Caco-2 (cell line): Measurements from ENCODE around the gene EFCAB12. TPM values are rescaled to one million over a fixed set of nuclear protein-coding genes. Genes with fewer than 3 reads are reported as not detected.

Experiments
- BruUV-seq: library from RNA; stranded (reverse); fragments of 400-500 nt; replicated peaks from 2 replicates; lab custom pipeline; 2021; lab: Mats Ljungman, UMichigan
- CTCF ChIA-PET: fragments of 300-600 bp; sonication (Branson Sonifier 250); formaldehyde crosslinking; loops from one replicate; lab custom pipeline; 2022; ENCODE audit warnings: antibody characterized with exemption; lab: Charles Lee
- POLR2A ChIA-PET: fragments of 300-600 bp; sonication (Branson Sonifier 250); formaldehyde crosslinking; loops from one replicate; lab custom pipeline; 2022; ENCODE audit warnings: antibody characterized with exemption; lab: Charles Lee
- DNase-seq, 2 experiments: peaks; one replicate each; pipeline versions ENCODE4 v3.0.0 to v3.0.0-alpha.2; 2020 to 2022
- H3K27me3 ChIP-seq: replicated peaks from 2 replicates; pipeline ENCODE4 v1.6.0; 2011; ENCODE audit warnings: low read length; ENCODE audit not compliant: control insufficient read depth, insufficient read depth
- H3K36me3 ChIP-seq: 2 replicates; pipeline ENCODE4 v1.5.1; 2011; ENCODE audit warnings: low read length; ENCODE audit not compliant: control insufficient read depth, insufficient read depth
- H3K4me1 ChIP-seq: fragments of 250-450 bp; sonication (Bioruptor Pico); 2 replicates; pipeline ENCODE4 v1.5.1; 2020; ENCODE audit warnings: mild to moderate bottlenecking
- H3K4me3 ChIP-seq: 2 replicates; pipeline ENCODE4 v1.5.1; 2011; ENCODE audit warnings: low read depth, mild to moderate bottlenecking, control low read depth, low read length
- H3K9me3 ChIP-seq: fragments of 250-450 bp; sonication (Bioruptor Pico); 2 replicates; pipeline ENCODE4 v1.5.1; 2020; ENCODE audit warnings: mild to moderate bottlenecking, moderate library complexity
- H3K27ac Mint-ChIP-seq: one replicate; pipeline ENCODE4 v1.8.0; 2022; ENCODE audit warnings: mixed read lengths; ENCODE audit not compliant: unreplicated experiment
- H3K27me3 Mint-ChIP-seq: one replicate; pipeline ENCODE4 v1.8.0; 2022; ENCODE audit warnings: mixed read lengths; ENCODE audit not compliant: insufficient read depth, unreplicated experiment
- H3K36me3 Mint-ChIP-seq: one replicate; pipeline ENCODE4 v1.8.0; 2022; ENCODE audit warnings: mild to moderate bottlenecking, mixed read lengths; ENCODE audit not compliant: insufficient read depth, unreplicated experiment
- H3K4me1 Mint-ChIP-seq: one replicate; pipeline ENCODE4 v1.8.0; 2022; ENCODE audit warnings: low read depth, mixed read lengths; ENCODE audit not compliant: unreplicated experiment
- H3K4me3 Mint-ChIP-seq: one replicate; pipeline ENCODE4 v1.8.0; 2022; ENCODE audit warnings: mild to moderate bottlenecking, moderate library complexity, mixed read lengths; ENCODE audit not compliant: unreplicated experiment
- H3K9me3 Mint-ChIP-seq: one replicate; pipeline ENCODE4 v1.8.0; 2022; ENCODE audit warnings: mixed read lengths; ENCODE audit not compliant: unreplicated experiment
- intact Hi-C: fragments of 100-400 bp; cut with micrococcal nuclease; formaldehyde crosslinking; loops from one replicate; pipeline ENCODE4 v1.10.0; 2022; ENCODE audit not compliant: unreplicated experiment
- total RNA-seq: library from RNA; stranded (reverse); gene quantifications from 2 replicates; pipeline ENCODE4 v1.2.3, GENCODE V29; 2022
- TF ChIP-seq, protein P1 (sequence below), 2 experiments: fragments of 200-600 bp in 1 of 2; IDR thresholded peaks; 1 replicate in 1 of 2; 2 replicates in 1 of 2; pipeline versions ENCODE4 v1.5.1 to v1.8.0; 2011 to 2022; ENCODE audit warnings: antibody characterized with exemption in 1 of 2, control low read depth in 1 of 2, inconsistent platforms in 1 of 2, low read depth in 1 of 2, low read length in 1 of 2, mild to moderate bottlenecking in 1 of 2, moderate library complexity in 1 of 2; ENCODE audit not compliant: insufficient read depth in 1 of 2, severe bottlenecking in 1 of 2, unreplicated experiment in 1 of 2

Gene EFCAB12
- total RNA-seq, 1 experiment from 2014 or later = 0.14 TPM

DNA sequence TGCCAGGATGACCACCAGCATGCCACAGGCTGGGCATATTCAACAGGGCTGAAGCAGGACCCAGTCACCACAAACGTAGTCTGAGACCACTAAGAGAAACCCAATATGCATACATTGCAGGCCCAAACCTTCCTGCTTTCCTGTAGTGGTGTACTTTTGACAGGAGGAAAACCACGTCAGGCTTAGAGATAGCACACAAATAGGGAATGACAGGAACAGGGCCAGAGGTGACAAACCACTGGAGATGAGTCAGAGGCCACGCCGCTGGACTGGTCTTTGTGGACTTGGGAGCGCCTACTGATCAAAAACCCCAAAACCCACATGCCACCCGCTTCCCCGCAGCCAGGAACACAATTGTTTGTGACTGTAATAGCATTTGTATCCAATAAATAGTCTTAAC is 3.6 kb upstream of the EFCAB12 start:
- Mint-ChIP-seq H3K4me1 (peaks cover 16% of the 10 kb centered on the region), H3K9me3 (no peaks in the 10 kb centered on the region), H3K36me3 (peaks cover 61% of the 10 kb centered on the region), H3K27ac (no peak overlapping the region), H3K27me3 (peaks cover 3% of the 10 kb centered on the region), H3K4me3 (no peak overlapping the region)
- no peak overlapping the region for H3K4me3 ChIP-seq
- DNase-seq = no peak
- BruUV-seq = no TSS peak
- H3K36me3 ChIP-seq = peaks cover 3% of the 10 kb centered on the region; the same call in 1 of the 2 replicates
- ChIA-PET POLR2A (no interaction called here), CTCF (no interaction called here)
- TF ChIP-seq, protein P1, sequence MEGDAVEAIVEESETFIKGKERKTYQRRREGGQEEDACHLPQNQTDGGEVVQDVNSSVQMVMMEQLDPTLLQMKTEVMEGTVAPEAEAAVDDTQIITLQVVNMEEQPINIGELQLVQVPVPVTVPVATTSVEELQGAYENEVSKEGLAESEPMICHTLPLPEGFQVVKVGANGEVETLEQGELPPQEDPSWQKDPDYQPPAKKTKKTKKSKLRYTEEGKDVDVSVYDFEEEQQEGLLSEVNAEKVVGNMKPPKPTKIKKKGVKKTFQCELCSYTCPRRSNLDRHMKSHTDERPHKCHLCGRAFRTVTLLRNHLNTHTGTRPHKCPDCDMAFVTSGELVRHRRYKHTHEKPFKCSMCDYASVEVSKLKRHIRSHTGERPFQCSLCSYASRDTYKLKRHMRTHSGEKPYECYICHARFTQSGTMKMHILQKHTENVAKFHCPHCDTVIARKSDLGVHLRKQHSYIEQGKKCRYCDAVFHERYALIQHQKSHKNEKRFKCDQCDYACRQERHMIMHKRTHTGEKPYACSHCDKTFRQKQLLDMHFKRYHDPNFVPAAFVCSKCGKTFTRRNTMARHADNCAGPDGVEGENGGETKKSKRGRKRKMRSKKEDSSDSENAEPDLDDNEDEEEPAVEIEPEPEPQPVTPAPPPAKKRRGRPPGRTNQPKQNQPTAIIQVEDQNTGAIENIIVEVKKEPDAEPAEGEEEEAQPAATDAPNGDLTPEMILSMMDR (IDR thresholded peaks at IDR 0.05; ENCODE audit: insufficient read depth in 1 of 2, low read depth in 1 of 2, low read length in 1 of 2, severe bottlenecking in 1 of 2, unreplicated experiment in 1 of 2) = no peak
- no peaks in the 10 kb centered on the region for H3K9me3 ChIP-seq
- 0 out of 2 replicates have a peak, but pooled peaks cover 7% of the 10 kb centered on the region for H3K4me1 ChIP-seq
- H3K27me3 ChIP-seq = no peaks in the 10 kb centered on the region
- intact Hi-C loops = no loop called here

DNA sequence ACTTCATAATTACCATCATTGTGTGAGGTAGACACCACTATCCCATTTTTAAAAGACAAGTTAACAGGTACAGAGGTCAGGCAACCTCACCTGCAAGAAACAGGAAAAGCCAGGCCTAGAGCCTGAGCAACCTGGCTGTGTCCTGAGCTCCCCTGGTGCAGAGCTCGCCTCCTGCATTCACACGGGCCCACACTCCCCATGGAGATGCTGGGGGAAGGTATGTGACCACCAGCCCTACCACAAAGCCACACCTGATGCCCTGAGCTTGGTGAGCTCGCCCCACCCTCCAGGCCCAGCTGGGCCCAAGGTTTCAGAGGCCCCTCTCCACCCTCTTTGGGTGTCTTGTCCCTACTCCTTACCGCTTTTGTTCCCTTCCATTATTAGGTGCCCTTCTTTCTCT is 1.2 kb upstream of the EFCAB12 start:
- Mint-ChIP-seq H3K4me3 (no peak overlapping the region), H3K9me3 (no peaks in the 10 kb centered on the region), H3K27me3 (peaks cover 3% of the 10 kb centered on the region), H3K27ac (peak overlapping the region; percentile 34), H3K4me1 (peaks cover 16% of the 10 kb centered on the region), H3K36me3 (peaks cover 47% of the 10 kb centered on the region)
- Histone ChIP-seq H3K36me3 (peaks cover 3% of the 10 kb centered on the region; the same call in 1 of the 2 replicates), H3K4me3 (no peak overlapping the region), H3K27me3 (no peaks in the 10 kb centered on the region), H3K9me3 (no peaks in the 10 kb centered on the region), H3K4me1 (0 out of 2 replicates have a peak, but pooled peaks cover 7% of the 10 kb centered on the region)
- ChIA-PET CTCF (interaction anchor here (2.2 kb wide), 1 partner anchor 46 kb away, joined by 10 read pairs; no protein-coding TSS in a partner anchor), POLR2A (interaction anchor here (0.6 to 1.1 kb wide), 2 partner anchors 10 to 11 kb away, joined by 3 to 5 read pairs; partner anchors contain the start of genes IFT122 and MBD4)
- TF ChIP-seq, protein P1 (IDR thresholded peaks at IDR 0.05; ENCODE audit: insufficient read depth in 1 of 2, low read depth in 1 of 2, low read length in 1 of 2, severe bottlenecking in 1 of 2, unreplicated experiment in 1 of 2) = no peak
- no peak for DNase-seq
- intact Hi-C loops = no loop called here
- no TSS peak for BruUV-seq

DNA sequence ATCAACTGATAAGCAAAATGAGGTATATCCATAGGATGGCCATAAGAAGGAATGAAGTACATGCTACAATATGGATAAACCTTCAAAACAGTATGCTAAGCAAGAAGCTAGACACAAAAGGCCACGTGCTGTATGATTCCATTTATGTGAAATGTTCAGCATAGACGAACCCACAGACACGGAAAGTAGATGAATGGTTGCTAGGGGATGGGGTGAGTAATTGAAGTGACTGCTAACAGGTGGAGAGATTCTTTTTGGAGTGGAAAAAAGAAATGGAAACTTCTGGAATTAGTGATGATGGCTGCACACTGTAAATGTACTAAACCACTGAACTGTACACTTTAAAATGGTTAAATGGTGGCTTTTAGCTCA is 630 bp upstream of the EFCAB12 start:
- no TSS peak for BruUV-seq
- Histone ChIP-seq H3K4me3 (no peak overlapping the region), H3K4me1 (0 out of 2 replicates have a peak, but pooled peaks cover 7% of the 10 kb centered on the region), H3K9me3 (no peaks in the 10 kb centered on the region), H3K36me3 (peaks cover 3% of the 10 kb centered on the region; the same call in 1 of the 2 replicates), H3K27me3 (no peaks in the 10 kb centered on the region)
- intact Hi-C loops = no loop called here
- Mint-ChIP-seq H3K4me1 (peaks cover 18% of the 10 kb centered on the region), H3K9me3 (no peaks in the 10 kb centered on the region), H3K27me3 (peaks cover 3% of the 10 kb centered on the region), H3K4me3 (peak overlapping the region; percentile 71), H3K36me3 (peaks cover 44% of the 10 kb centered on the region), H3K27ac (peak overlapping the region; percentile 12)
- CTCF ChIA-PET = interaction anchor here (2.2 kb wide), 1 partner anchor 46 kb away, joined by 10 read pairs; no protein-coding TSS in a partner anchor
- DNase-seq = no peak
- POLR2A ChIA-PET = interaction anchor here (0.6 to 1.1 kb wide), 2 partner anchors 11 to 177 kb away, joined by 3 to 5 read pairs; partner anchors contain the start of genes IFT122, MBD4 and PLXND1
- TF ChIP-seq, protein P1 (IDR thresholded peaks at IDR 0.05; ENCODE audit: insufficient read depth in 1 of 2, low read depth in 1 of 2, low read length in 1 of 2, severe bottlenecking in 1 of 2, unreplicated experiment in 1 of 2) = no peak
